SK-N-MC (cell line): ENCODE measurements around the gene BBC3.

ENCODE experiments used
- EZH2 ChIP-seq: fragments of 200-600 bp; sonication (generic); IDR thresholded peaks from one replicate; pipeline ENCODE4 v1.6.1; 2017; ENCODE audit warnings: antibody characterized with exemption
- POLR2AphosphoS5 ChIP-seq: IDR thresholded peaks from 2 replicates; pipeline ENCODE4 v1.6.1; 2012; ENCODE audit warnings: mild to moderate bottlenecking, low read depth, low read length, borderline replicate concordance

DNA sequence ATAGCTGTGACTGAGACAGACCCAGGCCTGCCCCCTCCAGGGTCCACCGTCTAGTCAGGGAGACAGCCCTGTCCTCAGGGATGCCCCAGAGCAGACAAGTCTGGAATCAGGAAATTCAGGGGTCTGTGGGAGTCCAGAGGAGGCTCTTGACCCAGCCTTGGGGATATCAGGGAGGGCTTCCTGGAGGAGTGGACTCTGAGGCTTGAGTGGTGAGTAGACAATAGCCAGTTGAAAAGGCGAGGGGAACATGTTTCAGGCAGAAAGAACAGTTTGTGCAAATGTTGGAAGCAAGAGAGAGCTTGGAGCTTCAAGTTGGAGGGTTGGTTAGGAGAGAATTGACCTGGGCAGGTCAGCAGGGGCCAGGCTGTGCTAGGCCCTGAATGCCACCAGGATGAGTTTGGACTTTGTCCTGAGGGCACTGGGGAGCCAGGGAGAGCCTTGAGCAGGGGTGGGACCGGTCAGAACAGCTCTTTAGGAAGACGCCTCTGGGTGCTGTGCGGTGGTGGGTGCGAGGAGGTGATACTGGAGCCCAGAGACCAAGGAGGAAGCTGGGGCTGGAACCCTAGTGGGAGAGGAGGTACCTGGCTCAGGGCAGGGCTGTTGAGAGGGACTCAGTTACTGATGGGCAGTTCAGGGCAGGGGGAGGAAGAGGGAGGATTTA lies 28.0 kb upstream of the BBC3 start:
- TF ChIP-seq POLR2AphosphoS5 (no peak), EZH2 (no peak)
